ENCODE data around the gene MYL7.

Gene MYL7

DNA sequence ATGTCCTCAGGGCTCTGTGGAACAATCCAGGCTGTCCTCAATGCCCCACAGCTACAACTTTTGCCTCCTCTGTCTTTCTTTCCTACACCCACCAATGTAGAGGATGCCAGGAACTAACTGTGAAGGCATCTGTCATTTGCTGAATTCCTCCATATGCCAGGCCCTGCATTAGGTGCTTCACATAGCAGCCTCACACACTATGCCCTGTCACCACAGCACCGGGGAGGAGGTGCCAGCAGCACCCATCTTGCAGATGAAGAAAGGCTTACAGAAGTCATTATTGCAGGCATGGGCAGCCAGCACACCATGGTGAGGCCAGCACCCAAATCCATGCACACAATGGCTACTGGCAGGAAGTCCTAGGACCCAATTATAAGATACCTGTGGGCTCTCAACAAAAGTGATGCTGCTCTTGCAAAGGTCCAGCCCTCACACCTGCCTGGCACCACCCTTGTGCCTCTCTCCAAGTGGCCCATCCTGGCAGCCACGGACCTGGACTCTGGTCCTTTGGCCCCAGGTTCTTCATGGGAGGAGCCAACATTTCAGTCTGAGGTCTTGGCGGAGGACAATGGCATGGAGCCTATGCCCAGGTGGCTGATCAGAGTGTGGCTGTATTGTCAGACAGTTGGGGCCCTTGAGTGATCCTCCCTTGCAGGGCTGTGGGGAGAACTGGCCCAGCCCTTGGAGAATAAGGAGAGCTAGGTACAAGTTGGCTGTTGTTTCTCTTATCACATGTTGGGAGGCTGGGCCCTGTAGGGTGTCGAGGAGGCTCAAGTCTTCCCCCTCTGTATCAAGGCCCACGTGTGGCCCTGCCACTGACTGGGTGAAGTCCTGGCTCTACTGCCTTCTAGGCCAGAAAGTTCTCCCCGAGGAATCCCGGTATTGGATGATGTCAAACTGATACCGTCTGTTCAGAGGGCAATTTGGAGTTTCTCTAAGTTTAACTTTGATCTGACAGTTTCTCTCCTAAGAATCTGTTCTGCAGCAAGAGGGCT lies 14.4 kb upstream of the MYL7 start:
- no peak for DNase-seq (ENCODE audit: low read depth)
- H3K27me3 ChIP-seq (replicated peaks; ENCODE audit: control insufficient read depth, insufficient read depth, low read length): peaks cover 24% of the 10 kb centered on the region

DNA sequence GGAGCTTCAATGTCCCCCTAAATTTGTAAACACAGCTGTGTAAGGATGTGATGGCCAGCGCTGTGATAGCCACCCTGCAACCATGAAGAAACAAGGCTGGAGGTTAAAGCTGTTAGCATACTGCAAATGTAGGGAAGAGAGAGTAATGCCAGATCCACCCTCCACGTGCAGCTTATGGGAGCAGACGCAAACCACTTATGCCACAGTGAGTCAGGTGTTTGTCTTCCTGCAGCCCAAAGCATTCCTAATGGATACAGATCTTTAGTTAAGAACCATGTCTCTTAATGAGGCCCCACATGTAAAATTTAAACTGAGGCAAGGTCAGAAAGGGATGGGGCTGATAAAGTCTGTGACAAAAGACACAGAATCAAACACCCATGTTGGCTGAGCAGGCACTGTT lies 13.6 kb upstream of the MYL7 start:
- DNase-seq (ENCODE audit: low read depth): no peak

More for the DNA sequence above, 14.4 kb upstream of the MYL7 start:
- no peaks in the 10 kb centered on the region for H3K4me1 ChIP-seq (ENCODE audit: control insufficient read depth, insufficient read depth, low read length)
- H3K36me3 ChIP-seq (ENCODE audit: control insufficient read depth, insufficient read depth, low read length, severe bottlenecking): no peaks in the 10 kb centered on the region
- no peak overlapping the region for H3K4me3 ChIP-seq (ENCODE audit: low read length)
- H3K9me3 ChIP-seq (ENCODE audit: control insufficient read depth, low read length): no peaks in the 10 kb centered on the region
- H3K9ac ChIP-seq (ENCODE audit: low read length): no peak overlapping the region

DNA sequence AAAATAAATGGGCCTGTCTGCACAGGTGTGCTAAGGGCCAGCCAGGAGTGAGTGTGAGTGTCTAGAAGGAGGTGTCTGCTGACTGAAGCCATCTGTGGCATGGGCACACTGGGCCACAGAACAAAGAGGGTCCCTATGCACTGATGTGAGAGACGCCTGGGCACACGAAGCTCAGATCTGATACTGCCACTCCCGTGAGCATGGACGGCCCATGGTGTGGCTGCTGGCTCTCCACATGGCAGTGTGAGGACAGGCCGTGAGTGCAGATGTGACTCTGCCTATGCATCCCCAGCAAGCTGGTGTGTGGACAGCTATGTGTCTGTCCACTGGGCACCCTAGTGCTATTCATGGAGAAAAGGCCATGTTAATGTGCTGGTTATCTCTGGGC lies 12.8 kb upstream of the MYL7 start:
- DNase-seq (ENCODE audit: low read depth): no peak
- no peak overlapping the region for H3K4me3 ChIP-seq (ENCODE audit: low read length)
- no peak overlapping the region for H3K9ac ChIP-seq (ENCODE audit: low read length)
- H3K4me1 ChIP-seq (ENCODE audit: control insufficient read depth, insufficient read depth, low read length): no peaks in the 10 kb centered on the region
- H3K27me3 ChIP-seq (replicated peaks; ENCODE audit: control insufficient read depth, insufficient read depth, low read length): peaks cover 24% of the 10 kb centered on the region
- no peaks in the 10 kb centered on the region for H3K9me3 ChIP-seq (ENCODE audit: control insufficient read depth, low read length)
- H3K36me3 ChIP-seq (ENCODE audit: control insufficient read depth, insufficient read depth, low read length, severe bottlenecking): no peaks in the 10 kb centered on the region

More for the DNA sequence above, 13.6 kb upstream of the MYL7 start:
- H3K36me3 ChIP-seq (ENCODE audit: control insufficient read depth, insufficient read depth, low read length, severe bottlenecking): no peaks in the 10 kb centered on the region
- H3K4me1 ChIP-seq (ENCODE audit: control insufficient read depth, insufficient read depth, low read length): no peaks in the 10 kb centered on the region
- peaks cover 24% of the 10 kb centered on the region for H3K27me3 ChIP-seq (replicated peaks; ENCODE audit: control insufficient read depth, insufficient read depth, low read length)
- H3K4me3 ChIP-seq (ENCODE audit: low read length): no peak overlapping the region
- no peaks in the 10 kb centered on the region for H3K9me3 ChIP-seq (ENCODE audit: control insufficient read depth, low read length)
- no peak overlapping the region for H3K9ac ChIP-seq (ENCODE audit: low read length)

DNA sequence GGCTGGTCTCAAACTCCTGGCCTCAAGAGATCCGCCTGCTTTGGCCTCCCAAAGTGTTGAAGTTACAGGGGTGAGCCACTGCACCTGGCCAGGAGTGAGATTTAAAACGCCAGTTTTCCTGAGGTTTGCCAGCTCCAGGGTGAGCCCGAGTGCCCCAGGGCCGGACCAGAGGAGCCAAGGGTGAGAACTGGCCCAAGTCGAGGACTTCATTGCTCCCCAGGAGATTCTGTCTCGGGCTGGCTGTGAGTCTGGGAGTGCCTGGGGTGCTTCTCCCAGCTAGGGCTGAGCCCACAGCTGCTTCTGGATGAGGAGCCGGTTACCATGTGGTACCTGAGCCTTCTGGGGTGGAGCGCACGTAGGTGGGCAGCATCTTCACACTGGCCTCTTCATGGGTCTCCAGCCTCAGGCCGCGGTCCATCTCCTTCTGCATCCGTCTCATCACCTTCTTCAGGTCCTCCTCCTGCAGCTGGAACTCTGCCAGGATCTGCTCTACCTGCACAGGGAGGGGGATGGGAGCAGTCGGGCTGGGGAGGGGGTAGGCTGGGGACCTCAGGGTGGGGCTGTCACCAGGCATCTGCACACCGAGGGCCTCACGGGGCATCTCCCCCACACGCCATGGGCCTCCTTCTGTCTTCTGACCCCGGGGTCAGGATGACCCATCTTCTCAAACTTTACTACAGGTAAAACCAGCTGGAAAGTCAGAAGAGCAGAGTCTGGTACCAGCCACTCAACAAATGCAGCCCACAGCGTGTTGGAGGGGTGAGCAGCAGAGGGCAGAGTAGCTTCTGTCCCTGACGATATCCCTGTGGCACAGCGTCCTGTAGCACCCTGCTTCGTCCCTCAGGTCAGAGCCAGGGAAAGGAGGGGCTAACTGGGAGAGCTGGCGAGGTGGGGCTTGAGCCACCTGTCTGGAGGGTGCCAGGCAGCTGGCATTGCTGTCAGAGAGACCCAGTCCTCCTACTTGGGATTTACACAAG lies 12.1 kb upstream of the MYL7 start:
- no peaks in the 10 kb centered on the region for H3K9me3 ChIP-seq (ENCODE audit: control insufficient read depth, low read length)
- H3K9ac ChIP-seq (ENCODE audit: low read length): no peak overlapping the region
- no peak for DNase-seq (ENCODE audit: low read depth)
- H3K27me3 ChIP-seq (replicated peaks; ENCODE audit: control insufficient read depth, insufficient read depth, low read length): peaks cover 24% of the 10 kb centered on the region
- peaks cover 3% of the 10 kb centered on the region for H3K4me1 ChIP-seq (ENCODE audit: control insufficient read depth, insufficient read depth, low read length)
- H3K36me3 ChIP-seq (ENCODE audit: control insufficient read depth, insufficient read depth, low read length, severe bottlenecking): no peaks in the 10 kb centered on the region
- no peak overlapping the region for H3K4me3 ChIP-seq (ENCODE audit: low read length)

DNA sequence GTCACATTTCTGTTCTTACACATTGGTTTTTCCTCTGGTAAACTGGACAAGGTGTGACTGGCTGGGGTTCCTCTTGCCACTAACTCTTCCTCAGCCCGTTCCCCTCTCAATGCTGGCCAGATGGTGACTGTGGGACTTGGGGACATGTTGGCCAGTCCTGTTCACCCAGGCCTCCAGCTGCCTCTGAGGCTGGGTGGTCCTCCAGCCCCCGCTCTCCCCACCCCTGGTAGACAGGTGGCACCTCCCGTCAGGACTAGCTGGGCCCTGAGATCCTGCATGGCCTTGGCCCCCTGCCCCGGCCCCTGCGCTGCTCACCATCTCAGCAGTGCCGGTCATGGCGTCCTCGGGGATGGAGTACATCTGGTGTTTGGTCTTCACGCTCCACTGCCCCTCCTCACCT lies 10.8 kb upstream of the MYL7 start:
- Histone ChIP-seq H3K4me1 (ENCODE audit: control insufficient read depth, insufficient read depth, low read length) (peaks cover 10% of the 10 kb centered on the region), H3K27me3 (replicated peaks; ENCODE audit: control insufficient read depth, insufficient read depth, low read length) (peaks cover 17% of the 10 kb centered on the region), H3K4me3 (ENCODE audit: low read length) (no peak overlapping the region), H3K9ac (ENCODE audit: low read length) (no peak overlapping the region), H3K36me3 (ENCODE audit: control insufficient read depth, insufficient read depth, low read length, severe bottlenecking) (no peaks in the 10 kb centered on the region), H3K9me3 (ENCODE audit: control insufficient read depth, low read length) (no peaks in the 10 kb centered on the region)
- DNase-seq (ENCODE audit: low read depth): no peak

DNA sequence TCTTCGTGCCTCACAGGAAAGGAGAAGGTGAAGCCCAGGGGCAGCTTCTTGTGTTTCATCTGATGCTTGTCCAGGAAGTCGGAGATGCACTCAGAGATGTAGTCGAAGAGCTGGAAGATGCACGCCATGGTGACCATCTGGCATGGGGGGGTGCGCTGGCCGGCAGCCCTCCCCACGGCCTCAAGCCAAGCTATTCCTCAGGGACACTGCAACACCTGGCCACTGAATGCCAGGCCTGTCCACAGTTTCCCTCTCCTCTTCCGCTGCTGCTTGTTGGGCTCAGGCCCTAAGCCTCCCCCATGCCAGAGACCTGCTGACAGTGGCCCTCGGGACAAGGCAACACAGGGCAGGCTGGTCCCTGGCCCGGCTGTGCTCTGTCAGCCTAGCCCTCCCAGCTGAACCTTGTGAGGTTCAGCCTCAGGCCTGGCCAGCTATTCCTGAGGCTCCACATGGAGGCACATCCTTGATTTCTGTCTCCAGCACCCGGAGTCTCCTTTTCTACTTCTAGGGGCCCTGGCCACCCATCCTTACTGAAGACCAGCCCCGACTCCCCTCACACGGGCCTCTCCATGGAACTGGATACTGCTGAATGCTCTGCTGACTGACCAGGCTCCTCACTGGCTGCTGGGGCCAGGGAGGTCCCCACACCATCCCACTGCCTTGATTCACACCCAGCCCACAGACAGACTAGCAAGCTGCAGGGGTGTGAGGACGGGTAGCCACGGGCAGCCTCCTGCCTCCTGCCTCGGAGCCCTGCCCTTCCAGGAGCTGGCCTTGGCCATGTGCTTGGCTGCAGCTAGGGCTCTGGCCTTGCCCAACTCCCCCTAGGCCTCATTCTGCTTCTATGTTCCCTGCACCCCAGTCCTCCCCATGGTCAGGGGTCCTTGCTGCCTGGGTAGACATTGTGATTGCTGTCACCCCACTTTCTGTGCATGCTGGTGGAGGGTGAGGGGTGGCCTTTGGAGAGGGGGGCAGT lies 10.1 kb upstream of the MYL7 start:
- no peak for DNase-seq (ENCODE audit: low read depth)
- no peak overlapping the region for H3K4me3 ChIP-seq (ENCODE audit: low read length)
- peaks cover 21% of the 10 kb centered on the region for H3K27me3 ChIP-seq (replicated peaks; ENCODE audit: control insufficient read depth, insufficient read depth, low read length)
- H3K9ac ChIP-seq (ENCODE audit: low read length): no peak overlapping the region
- no peaks in the 10 kb centered on the region for H3K36me3 ChIP-seq (ENCODE audit: control insufficient read depth, insufficient read depth, low read length, severe bottlenecking)
- H3K9me3 ChIP-seq (ENCODE audit: control insufficient read depth, low read length): no peaks in the 10 kb centered on the region
- H3K4me1 ChIP-seq (ENCODE audit: control insufficient read depth, insufficient read depth, low read length): peaks cover 10% of the 10 kb centered on the region

DNA sequence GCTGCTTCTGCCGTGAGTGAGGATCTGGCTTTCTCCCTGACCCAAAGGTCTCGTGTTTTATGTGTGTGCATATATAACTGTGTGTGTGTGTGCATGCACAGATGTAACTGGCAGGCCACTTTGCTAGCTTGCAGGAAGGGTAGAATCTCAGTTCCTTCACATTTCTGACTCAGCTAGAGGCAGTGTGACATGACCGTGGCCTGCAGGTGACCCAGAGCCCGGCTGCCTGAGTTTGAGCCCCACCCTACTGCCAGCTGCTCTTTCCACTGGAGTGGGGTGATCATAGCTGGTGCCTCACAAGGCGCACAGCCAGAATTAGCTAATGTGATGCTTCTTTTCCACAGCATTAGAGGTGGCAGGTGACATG lies 9.3 kb upstream of the MYL7 start:
- Histone ChIP-seq H3K27me3 (replicated peaks; ENCODE audit: control insufficient read depth, insufficient read depth, low read length) (peaks cover 24% of the 10 kb centered on the region), H3K36me3 (ENCODE audit: control insufficient read depth, insufficient read depth, low read length, severe bottlenecking) (no peaks in the 10 kb centered on the region), H3K9ac (ENCODE audit: low read length) (no peak overlapping the region), H3K4me1 (ENCODE audit: control insufficient read depth, insufficient read depth, low read length) (peaks cover 10% of the 10 kb centered on the region), H3K9me3 (ENCODE audit: control insufficient read depth, low read length) (no peaks in the 10 kb centered on the region), H3K4me3 (ENCODE audit: low read length) (no peak overlapping the region)
- DNase-seq (ENCODE audit: low read depth): peak; percentile 31

DNA sequence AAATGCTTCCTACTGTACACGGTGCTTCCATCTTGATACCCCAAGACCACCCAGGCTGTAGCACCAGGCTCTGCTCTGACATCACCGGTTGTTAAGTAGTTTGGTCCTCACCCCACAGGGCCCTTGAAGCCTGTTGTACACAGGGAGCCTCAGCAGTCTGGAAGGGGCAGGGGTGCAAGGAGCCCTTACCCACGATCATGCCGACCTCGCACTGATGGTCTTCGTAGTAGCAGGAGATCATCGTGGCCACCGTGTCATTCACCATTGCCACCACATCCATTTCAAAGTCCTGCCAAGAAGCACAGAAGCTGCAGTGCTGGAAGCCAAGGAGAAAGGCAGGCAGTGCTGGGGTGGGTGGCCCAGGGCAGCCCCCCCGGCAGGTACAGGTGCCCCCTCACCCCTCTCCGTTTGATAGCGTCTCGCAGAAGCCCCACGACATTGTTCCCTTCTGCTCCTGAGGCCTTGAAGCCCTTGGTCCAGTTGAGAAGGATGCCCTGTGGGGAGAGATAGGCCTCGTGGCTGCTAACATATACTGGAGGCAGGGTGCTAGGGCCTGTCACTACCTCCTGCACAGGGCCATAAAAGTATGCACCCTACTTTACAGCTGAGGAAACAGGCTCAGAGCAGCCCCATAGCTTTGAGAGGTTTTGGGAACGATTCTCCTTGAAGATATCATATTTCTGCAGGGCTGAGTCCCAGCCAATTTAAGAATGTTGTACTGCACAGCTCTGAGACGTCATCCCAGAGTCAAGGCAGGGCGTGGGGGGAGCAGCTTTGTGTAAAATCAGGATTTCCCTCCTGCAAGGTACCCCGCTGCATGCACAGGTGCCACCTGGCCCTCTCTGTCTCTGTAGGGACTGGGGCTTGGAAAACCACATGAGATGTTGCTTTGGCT lies 8.7 kb upstream of the MYL7 start:
- no peaks in the 10 kb centered on the region for H3K9me3 ChIP-seq (ENCODE audit: control insufficient read depth, low read length)
- H3K36me3 ChIP-seq (ENCODE audit: control insufficient read depth, insufficient read depth, low read length, severe bottlenecking): no peaks in the 10 kb centered on the region
- peak; percentile 68 for DNase-seq (ENCODE audit: low read depth)
- peaks cover 24% of the 10 kb centered on the region for H3K27me3 ChIP-seq (replicated peaks; ENCODE audit: control insufficient read depth, insufficient read depth, low read length)
- no peak overlapping the region for H3K9ac ChIP-seq (ENCODE audit: low read length)
- H3K4me1 ChIP-seq (ENCODE audit: control insufficient read depth, insufficient read depth, low read length): peaks cover 10% of the 10 kb centered on the region
- H3K4me3 ChIP-seq (ENCODE audit: low read length): no peak overlapping the region

DNA sequence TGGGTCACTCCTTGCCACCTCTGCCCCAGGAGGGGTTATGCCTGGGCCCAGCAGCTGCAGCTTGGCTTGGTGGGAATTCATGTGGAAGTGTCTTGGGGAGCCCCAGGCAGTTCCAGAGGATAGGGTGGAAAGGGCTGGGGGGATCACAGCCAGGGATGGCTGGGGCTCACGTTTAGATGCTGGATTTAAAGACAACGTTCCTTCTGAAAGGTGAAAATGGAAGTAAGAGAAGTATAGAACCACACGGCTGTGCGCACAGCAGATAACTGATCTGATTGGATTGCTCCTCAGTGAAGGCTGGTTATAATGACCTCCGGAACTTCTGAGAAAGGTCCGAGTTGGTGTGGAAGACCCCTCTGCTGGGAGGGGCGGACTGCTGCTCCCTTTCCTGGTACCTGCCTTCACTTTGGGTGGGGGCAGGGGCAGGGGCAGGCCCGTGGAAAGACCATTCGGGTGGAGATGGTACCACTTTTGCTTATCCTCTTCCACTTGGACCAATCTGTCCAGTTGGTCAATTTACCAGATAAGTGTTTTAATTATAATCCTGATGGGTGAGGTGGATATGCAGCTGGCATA lies 7.9 kb upstream of the MYL7 start:
- Histone ChIP-seq H3K9me3 (ENCODE audit: control insufficient read depth, low read length) (no peaks in the 10 kb centered on the region), H3K4me3 (ENCODE audit: low read length) (no peak overlapping the region), H3K27me3 (replicated peaks; ENCODE audit: control insufficient read depth, insufficient read depth, low read length) (peaks cover 18% of the 10 kb centered on the region), H3K9ac (ENCODE audit: low read length) (no peak overlapping the region), H3K36me3 (ENCODE audit: control insufficient read depth, insufficient read depth, low read length, severe bottlenecking) (no peaks in the 10 kb centered on the region), H3K4me1 (ENCODE audit: control insufficient read depth, insufficient read depth, low read length) (peaks cover 10% of the 10 kb centered on the region)
- DNase-seq (ENCODE audit: low read depth): no peak

Measured in adipocyte (in vitro differentiated cells).